HCT116 (cell line): ENCODE data around the gene COL19A1. TPM values are rescaled to one million over a fixed set of nuclear protein-coding genes. Genes with fewer than 3 reads are reported as not detected.

Source experiments
- ATAC-seq: fragments of 200-7000 bp; cut with Tn5 transposase; 2 replicates; pipeline ENCODE4 v1.9.1; 2020; ENCODE audit warnings: mild to moderate bottlenecking, moderate library complexity
- BruUV-seq: library from RNA; stranded (reverse); fragments of 400-500 nt; replicated peaks from 2 replicates; lab custom pipeline; 2021; lab: Mats Ljungman, UMichigan
- CTCF ChIA-PET: fragments of 300-600 bp; sonication (Branson Sonifier 250); formaldehyde crosslinking; loops from one replicate; lab custom pipeline; 2021; ENCODE audit warnings: antibody characterized with exemption; lab: Charles Lee
- POLR2A ChIA-PET: fragments of 300-600, 350-600 bp; sonication (Branson Sonifier 250); formaldehyde crosslinking; loops from one replicate; lab custom pipeline; 2021; ENCODE audit warnings: antibody characterized with exemption; lab: Charles Lee
- RAD21 ChIA-PET, 2 experiments: fragments of 300-600 bp; sonication (Branson Sonifier 250); formaldehyde crosslinking; loops; one replicate each; lab custom pipeline; 2023; ENCODE audit warnings: low total read pairs in 2 of 2; ENCODE audit not compliant: uncharacterized antibody in 2 of 2, unreplicated experiment in 2 of 2, low non-redundant PET in 1 of 2; lab: Charles Lee
- DNase-seq: peaks from one replicate; pipeline ENCODE4 v3.0.0-alpha.2; 2010; ENCODE audit warnings: low read depth, low spot score
- H2AFZ ChIP-seq: fragments of 200-600 bp; shearing (Covaris generic), sonication (generic); 2 replicates; pipeline ENCODE4 v1.6.1; 2017; ENCODE audit warnings: low read depth, mixed run types, mixed read lengths, antibody characterized with exemption, low read length; ENCODE audit not compliant: poor library complexity, severe bottlenecking
- H3K27ac ChIP-seq: 2 replicates; pipeline ENCODE4 v1.5.1; 2012; ENCODE audit warnings: low read depth, low read length
- H3K27me3 ChIP-seq: fragments of 200-600 bp; sonication (generic); 2 replicates; pipeline ENCODE4 v1.6.1; 2016; ENCODE audit warnings: mixed run types, low read length, mixed read lengths; ENCODE audit not compliant: insufficient read depth
- H3K36me3 ChIP-seq, 2 experiments: fragments of 200-500 bp in 1 of 2; fragments of 200-600 bp in 1 of 2; sonication (Bioruptor generic) in 1 of 2; sonication (generic) in 1 of 2; 2 replicates each; pipeline versions ENCODE4 v1.5.1 to v1.6.1; 2014 to 2016; ENCODE audit warnings: low read length in 2 of 2, inconsistent platforms in 1 of 2, mixed read lengths in 1 of 2, mixed run types in 1 of 2; ENCODE audit not compliant: insufficient read depth in 2 of 2, control insufficient read depth in 1 of 2
- H3K4me1 ChIP-seq, 2 experiments: fragments of 200-600 bp in 1 of 2; sonication (generic) in 1 of 2; 2 replicates each; pipeline versions ENCODE4 v1.5.1 to v1.6.1; 2012 to 2017; ENCODE audit warnings: low read length in 2 of 2, inconsistent platforms in 1 of 2, mild to moderate bottlenecking in 1 of 2, mixed read lengths in 1 of 2, mixed run types in 1 of 2, moderate library complexity in 1 of 2; ENCODE audit not compliant: insufficient read depth in 2 of 2, control insufficient read depth in 1 of 2
- H3K4me2 ChIP-seq: fragments of 200-600 bp; sonication (generic); 2 replicates; pipeline ENCODE4 v1.6.1; 2017; ENCODE audit warnings: mixed run types, low read length, mixed read lengths
- H3K4me3 ChIP-seq, 2 experiments: fragments of 200-600 bp in 1 of 2; sonication (generic) in 1 of 2; replicated peaks in 1 of 2; 2 replicates each; pipeline ENCODE4 v1.5.1; 2011 to 2016; ENCODE audit warnings: low read length in 2 of 2, control low read depth in 1 of 2, low read depth in 1 of 2, mild to moderate bottlenecking in 1 of 2, mixed read lengths in 1 of 2, mixed run types in 1 of 2
- H3K79me2 ChIP-seq: fragments of 200-600 bp; sonication (generic); 2 replicates; pipeline ENCODE4 v1.6.1; 2017; ENCODE audit warnings: mild to moderate bottlenecking, mixed run types, low read length, moderate library complexity, mixed read lengths; ENCODE audit not compliant: insufficient read depth
- H3K9ac ChIP-seq: fragments of 200-600 bp; sonication (generic); 2 replicates; pipeline ENCODE4 v1.6.1; 2016; ENCODE audit warnings: low read length, mixed read lengths
- H3K9me2 ChIP-seq: fragments of 200-600 bp; sonication (generic), shearing (Covaris generic); 2 replicates; pipeline ENCODE4 v1.6.1; 2017; ENCODE audit warnings: mixed run types, mild to moderate bottlenecking, moderate library complexity; ENCODE audit not compliant: insufficient read depth
- H3K9me3 ChIP-seq, 2 experiments: fragments of 200-500 bp in 1 of 2; fragments of 200-600 bp in 1 of 2; sonication (Bioruptor generic) in 1 of 2; sonication (generic) in 1 of 2; 2 replicates each; pipeline ENCODE4 v1.6.1; 2014 to 2017; ENCODE audit warnings: low read length in 2 of 2, mixed read lengths in 2 of 2, inconsistent platforms in 1 of 2, low read depth in 1 of 2, mild to moderate bottlenecking in 1 of 2, mixed run types in 1 of 2, moderate library complexity in 1 of 2; ENCODE audit not compliant: control insufficient read depth in 1 of 2, insufficient read depth in 1 of 2
- H4K20me1 ChIP-seq: fragments of 200-600 bp; sonication (generic), shearing (Covaris generic); 2 replicates; pipeline ENCODE4 v1.6.1; 2017; ENCODE audit warnings: mixed run types, mild to moderate bottlenecking, moderate library complexity; ENCODE audit not compliant: insufficient read depth
- ATF3 ChIP-seq: IDR thresholded peaks from 2 replicates; pipeline ENCODE4 v1.6.1; 2012
- CTCF ChIP-seq, 3 experiments: fragments of 200-600 bp in 1 of 3; sonication (generic) in 1 of 3; IDR thresholded peaks in 2 of 3; conservative IDR thresholded peaks in 1 of 3; 2 replicates each; pipeline ENCODE4 v1.5.1; 2012 to 2017; ENCODE audit warnings: low read depth in 2 of 3, low read length in 2 of 3, antibody characterized with exemption in 1 of 3, borderline replicate concordance in 1 of 3, control low read depth in 1 of 3, mild to moderate bottlenecking in 1 of 3, mixed read lengths in 1 of 3, mixed run types in 1 of 3, moderate library complexity in 1 of 3; ENCODE audit not compliant: insufficient read depth in 1 of 3
- EGR1 ChIP-seq: IDR thresholded peaks from 2 replicates; pipeline ENCODE4 v1.6.1; 2012; ENCODE audit warnings: low read depth
- EZH2 ChIP-seq: fragments of 200-600 bp; sonication (generic); IDR thresholded peaks from 2 replicates; pipeline ENCODE4 v1.6.1; 2017; ENCODE audit warnings: antibody characterized with exemption, mixed run types
- EZH2phosphoT487 ChIP-seq: fragments of 200-600 bp; IDR thresholded peaks from 2 replicates; pipeline ENCODE4 v1.6.1; 2018; ENCODE audit warnings: antibody characterized with exemption, borderline replicate concordance
- FOSL1 ChIP-seq: IDR thresholded peaks from 2 replicates; pipeline ENCODE4 v1.6.1; 2012; ENCODE audit warnings: low read depth
- MAX ChIP-seq: IDR thresholded peaks from 2 replicates; pipeline ENCODE4 v1.6.1; 2012
- POLR2A ChIP-seq: IDR thresholded peaks from 2 replicates; pipeline ENCODE4 v1.7.0; 2011; ENCODE audit warnings: borderline replicate concordance; ENCODE audit not compliant: insufficient read depth, insufficient read length; ENCODE audit errors: extremely low read depth
- POLR2AphosphoS5 ChIP-seq: IDR thresholded peaks from 2 replicates; pipeline ENCODE4 v1.6.1; 2011; ENCODE audit warnings: mild to moderate bottlenecking, low read depth, low read length, moderate library complexity
- RAD21 ChIP-seq: IDR thresholded peaks from 2 replicates; pipeline ENCODE4 v1.6.1; 2012; ENCODE audit warnings: low read depth, mild to moderate bottlenecking
- SIN3A ChIP-seq: IDR thresholded peaks from 2 replicates; pipeline ENCODE4 v1.6.1; 2012; ENCODE audit warnings: low read depth
- SP1 ChIP-seq: IDR thresholded peaks from 2 replicates; pipeline ENCODE4 v1.6.1; 2012; ENCODE audit warnings: low read depth
- TCF7L2 ChIP-seq: IDR thresholded peaks from 2 replicates; pipeline ENCODE4 v1.7.0; 2011; ENCODE audit warnings: borderline replicate concordance, inconsistent platforms; ENCODE audit not compliant: insufficient read depth, insufficient read length; ENCODE audit errors: extremely low read depth
- YY1 ChIP-seq: IDR thresholded peaks from 2 replicates; pipeline ENCODE4 v1.6.1; 2011; ENCODE audit warnings: low read length, low read depth, moderate library complexity, mild to moderate bottlenecking; ENCODE audit not compliant: insufficient replicate concordance; ENCODE audit errors: extremely low read depth
- ZBTB33 ChIP-seq: IDR thresholded peaks from 2 replicates; pipeline ENCODE4 v1.6.1; 2011; ENCODE audit warnings: mild to moderate bottlenecking, low read length, moderate library complexity; ENCODE audit not compliant: insufficient replicate concordance; ENCODE audit errors: extremely low read depth
- ZFX ChIP-seq: fragments of 450-650 bp; IDR thresholded peaks from 2 replicates; pipeline ENCODE4 v1.6.1; 2017
- ZNF274 ChIP-seq: fragments of 200-500 bp; sonication (Bioruptor generic); IDR thresholded peaks from 2 replicates; pipeline ENCODE4 v1.6.1; 2014; ENCODE audit warnings: mild to moderate bottlenecking, low read depth, low read length, inconsistent platforms
- intact Hi-C: fragments of 100-400 bp; cut with micrococcal nuclease; formaldehyde crosslinking; loops from 2 replicates; pipeline ENCODE4 v1.10.0; 2022
- total RNA-seq: library from RNA; stranded (reverse); gene quantifications from one replicate; pipeline ENCODE4 v1.2.1, GENCODE V29; 2021; ENCODE audit not compliant: unreplicated experiment

Gene COL19A1
- total RNA-seq, 1 experiment from 2014 or later: not detected

- H4K20me1 ChIP-seq: no peaks in the 10 kb centered on the region
- no peak overlapping the region for H2AFZ ChIP-seq
- ChIA-PET POLR2A (no interaction called here), CTCF (interaction anchor here (1.4 kb wide), 1 partner anchor 25 kb away, joined by 3 read pairs; no protein-coding TSS in a partner anchor), RAD21 (no interaction called here)
- H3K27me3 ChIP-seq: peaks cover 50% of the 10 kb centered on the region
- intact Hi-C loops: no loop called here
- no peak overlapping the region for H3K4me3 ChIP-seq
- BruUV-seq: no TSS peak
- no peak overlapping the region for H3K4me2 ChIP-seq
- no peaks in the 10 kb centered on the region for H3K4me1 ChIP-seq
- no peak overlapping the region for H3K27ac ChIP-seq
- TF ChIP-seq EZH2: no peak
- no peaks in the 10 kb centered on the region for H3K36me3 ChIP-seq
- no peaks in the 10 kb centered on the region for H3K79me2 ChIP-seq
- H3K9ac ChIP-seq: no peak overlapping the region
- no peaks in the 10 kb centered on the region for H3K9me3 ChIP-seq
- DNase-seq (no peak), ATAC-seq (no peak)
- no peaks in the 10 kb centered on the region for H3K9me2 ChIP-seq
Measured at GRCh38 chr6:70196531-70196930, 330.2 kb downstream of the COL19A1 start.

GRCh38 chr6:70198785-70199184, 332.4 kb downstream of the COL19A1 start:
- Histone ChIP-seq H3K27me3 (peaks cover 55% of the 10 kb centered on the region), H3K79me2 (no peaks in the 10 kb centered on the region), H3K27ac (no peak overlapping the region), H3K9ac (no peak overlapping the region), H3K4me1 (no peaks in the 10 kb centered on the region), H3K9me2 (no peaks in the 10 kb centered on the region), H3K4me3 (no peak overlapping the region), H2AFZ (no peak overlapping the region), H4K20me1 (no peaks in the 10 kb centered on the region), H3K36me3 (no peaks in the 10 kb centered on the region), H3K4me2 (no peak overlapping the region), H3K9me3 (no peaks in the 10 kb centered on the region)
- ChIA-PET RAD21 (no interaction called here), POLR2A (no interaction called here), CTCF (no interaction called here)
- no TSS peak for BruUV-seq
- DNase-seq (no peak), ATAC-seq (no peak; the same call in 1 of the 2 replicates)
- TF ChIP-seq ZBTB33 (no peak), EZH2phosphoT487 (no peak), ZFX (no peak), SP1 (no peak), TCF7L2 (no peak), FOSL1 (no peak), POLR2A (no peak), RAD21 (no peak), MAX (no peak), SIN3A (no peak), ZNF274 (no peak), CTCF (IDR thresholded peaks at IDR 0.05 in 2 of 3, conservative IDR thresholded peaks at IDR 0.05 in 1 of 3; ENCODE audit: borderline replicate concordance in 1 of 3, insufficient read depth in 1 of 3, low read depth in 2 of 3, low read length in 2 of 3) (no peak), ATF3 (no peak), YY1 (no peak), POLR2AphosphoS5 (no peak), EGR1 (no peak)
- intact Hi-C loops: no loop called here
